Prostate gland (tissue), 2 donors: ENCODE data around the gene SPTBN5. TPM values are rescaled to one million over a fixed set of nuclear protein-coding genes. Genes with fewer than 3 reads are reported as not detected.

ENCODE experiments used
- DNase-seq: peaks from one replicate; pipeline ENCODE4 v3.0.0-alpha.2; 2019; ENCODE audit warnings: low spot score
- H3K27ac ChIP-seq, 2 donors: fragments of 200-600 bp; sonication (generic); 2 replicates each; pipeline ENCODE4 v1.5.1; 2017 to 2019
- H3K27me3 ChIP-seq: fragments of 200-600 bp; sonication (generic); replicated peaks from 2 replicates; pipeline ENCODE4 v1.5.1; 2019; ENCODE audit not compliant: insufficient read depth
- H3K36me3 ChIP-seq, 2 donors: fragments of 200-600 bp; sonication (generic); 1 replicate in 1 of 2; 2 replicates in 1 of 2; pipeline versions ENCODE4 v1.5.1 to v1.8.1; 2017 to 2019
- H3K4me1 ChIP-seq: fragments of 200-600 bp; sonication (generic); replicated peaks from 2 replicates; pipeline ENCODE4 v1.5.1; 2019
- H3K4me3 ChIP-seq, 2 donors: fragments of 200-600 bp; sonication (generic); 2 replicates each; pipeline ENCODE4 v1.5.1; 2017 to 2019
- H3K9me3 ChIP-seq: fragments of 200-600 bp; sonication (generic); 2 replicates; pipeline ENCODE4 v1.5.1; 2017
- POLR2A ChIP-seq: fragments of 450-650 bp; IDR thresholded peaks from one replicate; pipeline ENCODE4 v1.6.1; 2016; ENCODE audit warnings: antibody characterized with exemption, mild to moderate bottlenecking
- POLR2AphosphoS5 ChIP-seq: sonication (generic); formaldehyde crosslinking; IDR thresholded peaks from one replicate; pipeline ENCODE4 v1.6.1; 2017; ENCODE audit warnings: antibody characterized with exemption
- WGBS: methylation state at CpG from one replicate; pipeline ENCODE4 v1.1.5; 2018; 5-methylcytosine and 5-hydroxymethylcytosine counted together
- intact Hi-C: fragments of 100-400 bp; cut with DNase I; formaldehyde crosslinking; loops from one replicate; pipeline ENCODE4 v1.14.2; 2022
- total RNA-seq, 2 donors: library from RNA; depleted of rRNA; stranded (reverse); fragments of >200 nt; gene quantifications; one replicate each; pipeline ENCODE4 v1.1.0, GENCODE V29; 2016
- TF ChIP-seq, protein P1 (sequence below), 4 experiments: fragments of 200-600 bp in 2 of 4; fragments of 450-650 bp in 2 of 4; sonication (generic) in 2 of 4; IDR thresholded peaks; 1 replicate in 3 of 4; 2 replicates in 1 of 4; pipeline ENCODE4 v1.5.1; 2016 to 2019; ENCODE audit warnings: antibody characterized with exemption in 4 of 4, mild to moderate bottlenecking in 2 of 4, moderate library complexity in 2 of 4

Gene SPTBN5
- total RNA-seq, 2 donors from 2014 or later = 1.2 to 2.2 TPM

DNA sequence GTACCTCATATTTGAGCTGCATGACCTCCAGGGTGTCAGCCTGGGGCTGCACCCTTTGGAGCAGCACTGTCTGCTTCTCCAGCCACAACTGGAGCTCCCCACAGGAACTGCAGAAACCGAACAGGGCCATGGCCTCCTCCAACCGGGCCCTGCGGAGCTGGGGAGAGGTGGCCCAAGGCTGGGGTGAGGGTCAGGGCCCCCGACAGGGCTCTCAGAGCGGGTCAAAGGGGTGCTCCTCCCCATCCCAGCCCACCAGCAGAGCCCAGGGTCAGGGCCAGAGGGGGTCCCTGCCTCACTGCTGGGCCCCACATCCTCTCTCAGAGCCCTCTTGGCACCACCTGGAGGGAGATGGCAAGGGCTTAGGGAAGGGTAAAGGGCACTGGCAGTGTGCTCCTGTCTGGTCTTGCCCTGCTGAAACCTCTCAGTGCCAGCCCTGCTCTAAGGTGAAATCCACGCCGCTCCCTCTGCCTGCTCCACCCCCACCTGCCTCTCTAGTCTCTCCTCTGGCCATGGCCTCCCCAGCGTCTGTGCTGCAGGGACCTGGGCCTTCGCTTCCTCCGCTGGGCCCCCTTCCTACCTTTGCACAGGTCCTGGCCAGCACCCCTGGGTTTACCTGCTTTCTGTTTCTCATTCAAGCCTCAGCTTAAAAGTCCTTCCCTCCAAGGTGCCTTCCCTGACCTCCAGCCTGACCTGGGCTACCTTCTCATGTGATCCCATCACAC, 13.5 kb downstream of the SPTBN5 start:
- intact Hi-C loops = no loop called here
- Histone ChIP-seq H3K4me3 (no peak overlapping the region), H3K9me3 (no peaks in the 10 kb centered on the region), H3K27ac (no peak overlapping the region), H3K36me3 (no peaks in the 10 kb centered on the region), H3K4me1 (peaks cover 12% of the 10 kb centered on the region), H3K27me3 (no peaks in the 10 kb centered on the region)
- WGBS = 91% methylated on average over 10 of the region's 10 CpGs
- TF ChIP-seq POLR2AphosphoS5 (no peak), POLR2A (no peak)
- TF ChIP-seq, protein P1, sequence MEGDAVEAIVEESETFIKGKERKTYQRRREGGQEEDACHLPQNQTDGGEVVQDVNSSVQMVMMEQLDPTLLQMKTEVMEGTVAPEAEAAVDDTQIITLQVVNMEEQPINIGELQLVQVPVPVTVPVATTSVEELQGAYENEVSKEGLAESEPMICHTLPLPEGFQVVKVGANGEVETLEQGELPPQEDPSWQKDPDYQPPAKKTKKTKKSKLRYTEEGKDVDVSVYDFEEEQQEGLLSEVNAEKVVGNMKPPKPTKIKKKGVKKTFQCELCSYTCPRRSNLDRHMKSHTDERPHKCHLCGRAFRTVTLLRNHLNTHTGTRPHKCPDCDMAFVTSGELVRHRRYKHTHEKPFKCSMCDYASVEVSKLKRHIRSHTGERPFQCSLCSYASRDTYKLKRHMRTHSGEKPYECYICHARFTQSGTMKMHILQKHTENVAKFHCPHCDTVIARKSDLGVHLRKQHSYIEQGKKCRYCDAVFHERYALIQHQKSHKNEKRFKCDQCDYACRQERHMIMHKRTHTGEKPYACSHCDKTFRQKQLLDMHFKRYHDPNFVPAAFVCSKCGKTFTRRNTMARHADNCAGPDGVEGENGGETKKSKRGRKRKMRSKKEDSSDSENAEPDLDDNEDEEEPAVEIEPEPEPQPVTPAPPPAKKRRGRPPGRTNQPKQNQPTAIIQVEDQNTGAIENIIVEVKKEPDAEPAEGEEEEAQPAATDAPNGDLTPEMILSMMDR (IDR thresholded peaks at IDR 0.05) = no peak
- DNase-seq = no peak

DNA sequence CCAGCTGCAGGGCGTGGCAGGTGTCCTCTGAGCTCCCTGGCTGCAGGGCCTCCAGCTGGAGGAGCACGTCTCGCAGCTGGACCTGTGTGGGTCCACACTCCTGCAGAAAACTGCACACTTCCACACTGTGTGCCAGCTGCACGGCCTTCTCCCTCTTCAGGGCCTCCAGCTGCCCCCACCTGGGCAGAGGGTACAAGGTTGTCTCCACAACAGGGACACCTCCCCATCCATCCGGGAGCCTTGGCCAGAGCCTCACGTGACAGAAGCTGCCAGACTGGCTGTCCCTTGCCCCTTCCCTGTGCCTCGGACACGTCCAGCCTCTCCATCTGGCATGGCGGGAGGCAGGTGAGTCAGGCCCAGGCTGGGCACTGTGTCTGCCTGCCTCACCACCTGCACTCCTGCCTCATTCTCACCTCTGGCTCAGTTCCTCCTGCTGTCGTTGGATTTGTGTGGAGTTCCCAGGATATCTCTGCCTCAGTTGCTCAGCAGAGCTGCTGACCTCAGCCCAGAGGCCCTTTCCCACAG, 14.5 kb downstream of the SPTBN5 start:
- H3K4me3 ChIP-seq = no peak overlapping the region
- H3K36me3 ChIP-seq = no peaks in the 10 kb centered on the region
- H3K27me3 ChIP-seq = no peaks in the 10 kb centered on the region
- H3K27ac ChIP-seq = no peak overlapping the region
- DNase-seq = no peak
- no peaks in the 10 kb centered on the region for H3K9me3 ChIP-seq
- 95% methylated on average over 10 of the region's 10 CpGs for WGBS
- TF ChIP-seq POLR2A = no peak
- TF ChIP-seq, protein P1 (IDR thresholded peaks at IDR 0.05) = no peak
- TF ChIP-seq POLR2AphosphoS5 = no peak
- intact Hi-C loops = no loop called here
- H3K4me1 ChIP-seq = peaks cover 12% of the 10 kb centered on the region

GRCh38 chr15:41878355-41878699, 15.5 kb downstream of the SPTBN5 start:
- WGBS = 64% methylated on average over 10 of the region's 10 CpGs
- Histone ChIP-seq H3K27ac (no peak overlapping the region), H3K9me3 (no peaks in the 10 kb centered on the region), H3K4me3 (no peak overlapping the region), H3K4me1 (peaks cover 12% of the 10 kb centered on the region), H3K36me3 (no peaks in the 10 kb centered on the region), H3K27me3 (no peaks in the 10 kb centered on the region)
- intact Hi-C loops = no loop called here
- TF ChIP-seq POLR2AphosphoS5 (no peak), POLR2A (no peak)
- TF ChIP-seq, protein P1 (IDR thresholded peaks at IDR 0.05) = no peak
- DNase-seq = peak; percentile 51

- TF ChIP-seq POLR2A = no peak
- TF ChIP-seq, protein P1 (IDR thresholded peaks at IDR 0.05) = no peak
- TF ChIP-seq POLR2AphosphoS5 = no peak
- no peak for DNase-seq
- Histone ChIP-seq H3K4me3 (no peak overlapping the region), H3K27ac (no peak overlapping the region), H3K9me3 (no peaks in the 10 kb centered on the region), H3K4me1 (peaks cover 12% of the 10 kb centered on the region), H3K36me3 (no peaks in the 10 kb centered on the region), H3K27me3 (no peaks in the 10 kb centered on the region)
- intact Hi-C loops = no loop called here
- WGBS = 67% methylated on average over 13 of the region's 13 CpGs
Measured at GRCh38 chr15:41877631-41878354, 16.1 kb downstream of the SPTBN5 start.
